Measurements from ENCODE around the gene FHOD3.

GRCh38 chr18:36454245-36454644, 156.7 kb downstream of the FHOD3 start:
- TF ChIP-seq CTCF (conservative IDR thresholded peaks at IDR 0.05; ENCODE audit: low read depth, low read length) (no peak), EZH2 (IDR thresholded peaks at IDR 0.05; ENCODE audit: low read length, unreplicated experiment) (no peak), EZH2phosphoT487 (IDR thresholded peaks at IDR 0.05; ENCODE audit: borderline replicate concordance, low read length) (no peak)
